ENCODE data around the gene SOBP.

DNA sequence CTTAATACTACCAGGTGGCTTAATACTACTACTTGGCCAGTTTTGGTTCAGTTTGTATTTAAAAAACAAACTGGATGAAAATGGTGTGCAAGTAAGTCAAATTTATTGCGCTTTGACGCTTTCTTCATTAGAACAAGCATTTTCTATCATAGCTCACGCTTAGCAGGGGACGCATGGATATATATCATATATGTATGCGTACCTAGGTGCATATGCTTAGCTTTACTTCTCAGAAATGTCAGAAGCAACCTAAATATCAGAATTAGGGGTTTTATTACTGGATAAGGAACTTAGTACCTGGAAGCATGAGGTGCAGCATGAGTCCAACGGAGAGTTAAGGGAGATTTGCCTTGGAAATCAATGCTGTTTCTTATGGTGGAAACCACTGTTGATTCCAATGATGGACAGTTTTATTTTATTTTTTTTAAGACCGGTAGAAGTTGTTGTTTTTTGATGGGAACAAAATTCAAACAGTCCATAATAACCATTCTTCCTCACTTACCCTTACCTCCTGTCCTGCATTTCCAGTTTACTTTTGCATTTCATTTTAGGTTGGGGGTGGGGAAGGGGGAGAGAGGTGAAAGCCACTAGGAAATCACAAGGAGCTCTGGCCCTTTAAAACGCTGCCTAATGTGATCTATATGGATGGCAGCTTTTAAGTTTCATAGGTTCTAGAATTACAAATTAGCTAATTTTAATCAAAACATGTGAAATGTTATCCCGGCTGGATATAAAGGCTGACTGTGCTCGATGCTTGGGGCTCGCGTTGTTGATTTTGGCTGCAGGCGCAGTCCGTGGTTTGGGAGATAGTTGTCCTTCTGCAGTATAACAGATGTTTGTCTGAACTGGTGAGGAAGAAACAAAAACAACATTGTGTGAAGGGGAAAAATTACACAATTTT lies 2.1 kb downstream of the SOBP start:
- no peak for TF ChIP-seq POLR2A (IDR thresholded peaks at IDR 0.05)
- TF ChIP-seq, protein P1, sequence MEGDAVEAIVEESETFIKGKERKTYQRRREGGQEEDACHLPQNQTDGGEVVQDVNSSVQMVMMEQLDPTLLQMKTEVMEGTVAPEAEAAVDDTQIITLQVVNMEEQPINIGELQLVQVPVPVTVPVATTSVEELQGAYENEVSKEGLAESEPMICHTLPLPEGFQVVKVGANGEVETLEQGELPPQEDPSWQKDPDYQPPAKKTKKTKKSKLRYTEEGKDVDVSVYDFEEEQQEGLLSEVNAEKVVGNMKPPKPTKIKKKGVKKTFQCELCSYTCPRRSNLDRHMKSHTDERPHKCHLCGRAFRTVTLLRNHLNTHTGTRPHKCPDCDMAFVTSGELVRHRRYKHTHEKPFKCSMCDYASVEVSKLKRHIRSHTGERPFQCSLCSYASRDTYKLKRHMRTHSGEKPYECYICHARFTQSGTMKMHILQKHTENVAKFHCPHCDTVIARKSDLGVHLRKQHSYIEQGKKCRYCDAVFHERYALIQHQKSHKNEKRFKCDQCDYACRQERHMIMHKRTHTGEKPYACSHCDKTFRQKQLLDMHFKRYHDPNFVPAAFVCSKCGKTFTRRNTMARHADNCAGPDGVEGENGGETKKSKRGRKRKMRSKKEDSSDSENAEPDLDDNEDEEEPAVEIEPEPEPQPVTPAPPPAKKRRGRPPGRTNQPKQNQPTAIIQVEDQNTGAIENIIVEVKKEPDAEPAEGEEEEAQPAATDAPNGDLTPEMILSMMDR (IDR thresholded peaks at IDR 0.05): no peak
- TF ChIP-seq POLR2AphosphoS5 (IDR thresholded peaks at IDR 0.05): no peak
- no peak for TF ChIP-seq EP300 (IDR thresholded peaks at IDR 0.05)

Data from upper lobe of left lung (tissue), 4 donors.